ENCODE measurements around the gene PARVG.

Gene PARVG

DNA sequence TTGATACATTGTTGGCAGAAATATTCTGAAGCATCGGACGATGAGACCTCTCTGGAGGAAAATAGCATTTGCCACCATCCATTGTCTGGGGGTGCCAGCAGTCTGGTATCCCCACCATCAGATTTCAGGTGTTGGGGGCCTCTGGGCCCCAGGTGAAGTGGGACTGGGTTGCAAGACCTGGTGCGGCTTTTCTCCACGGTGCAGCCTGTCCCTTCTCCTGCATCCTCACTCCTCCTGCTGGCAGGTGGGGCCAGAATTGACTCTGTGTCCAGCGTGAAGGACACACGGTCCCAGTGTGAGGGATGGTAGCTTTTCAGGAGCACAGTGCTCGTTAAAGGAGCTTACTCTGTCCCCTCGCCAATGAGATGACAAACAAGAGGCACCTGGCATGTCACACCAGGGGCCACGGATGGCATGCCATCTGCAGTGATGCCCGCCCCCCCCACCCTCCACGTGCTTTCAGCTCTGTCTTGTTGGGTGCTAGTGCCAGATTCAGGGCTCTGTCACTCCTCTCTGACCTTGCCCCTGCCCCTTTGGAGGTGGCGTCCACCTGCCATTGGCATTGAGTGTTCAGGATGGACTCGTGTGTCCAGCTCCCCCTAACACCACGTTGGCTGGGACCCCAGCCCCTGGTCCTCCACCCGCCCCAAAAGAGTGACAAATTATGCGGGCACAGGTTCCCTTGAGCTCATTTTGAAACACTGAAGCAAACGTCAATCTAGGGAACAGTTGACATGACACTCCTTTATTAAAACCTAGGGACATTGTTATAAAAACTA is 62.4 kb downstream of the PARVG start:
- H3K4me3 ChIP-seq (ENCODE audit: low read depth, low read length), result no peak overlapping the region
- no peak for DNase-seq (ENCODE audit: low read depth, low spot score)
- in situ Hi-C loops (cut with HindIII; ENCODE audit: low sequenced_read_pairs), result no loop called here
- TF ChIP-seq, protein P1, sequence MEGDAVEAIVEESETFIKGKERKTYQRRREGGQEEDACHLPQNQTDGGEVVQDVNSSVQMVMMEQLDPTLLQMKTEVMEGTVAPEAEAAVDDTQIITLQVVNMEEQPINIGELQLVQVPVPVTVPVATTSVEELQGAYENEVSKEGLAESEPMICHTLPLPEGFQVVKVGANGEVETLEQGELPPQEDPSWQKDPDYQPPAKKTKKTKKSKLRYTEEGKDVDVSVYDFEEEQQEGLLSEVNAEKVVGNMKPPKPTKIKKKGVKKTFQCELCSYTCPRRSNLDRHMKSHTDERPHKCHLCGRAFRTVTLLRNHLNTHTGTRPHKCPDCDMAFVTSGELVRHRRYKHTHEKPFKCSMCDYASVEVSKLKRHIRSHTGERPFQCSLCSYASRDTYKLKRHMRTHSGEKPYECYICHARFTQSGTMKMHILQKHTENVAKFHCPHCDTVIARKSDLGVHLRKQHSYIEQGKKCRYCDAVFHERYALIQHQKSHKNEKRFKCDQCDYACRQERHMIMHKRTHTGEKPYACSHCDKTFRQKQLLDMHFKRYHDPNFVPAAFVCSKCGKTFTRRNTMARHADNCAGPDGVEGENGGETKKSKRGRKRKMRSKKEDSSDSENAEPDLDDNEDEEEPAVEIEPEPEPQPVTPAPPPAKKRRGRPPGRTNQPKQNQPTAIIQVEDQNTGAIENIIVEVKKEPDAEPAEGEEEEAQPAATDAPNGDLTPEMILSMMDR (IDR thresholded peaks at IDR 0.05; ENCODE audit: low read depth, low read length), result no peak

DNA sequence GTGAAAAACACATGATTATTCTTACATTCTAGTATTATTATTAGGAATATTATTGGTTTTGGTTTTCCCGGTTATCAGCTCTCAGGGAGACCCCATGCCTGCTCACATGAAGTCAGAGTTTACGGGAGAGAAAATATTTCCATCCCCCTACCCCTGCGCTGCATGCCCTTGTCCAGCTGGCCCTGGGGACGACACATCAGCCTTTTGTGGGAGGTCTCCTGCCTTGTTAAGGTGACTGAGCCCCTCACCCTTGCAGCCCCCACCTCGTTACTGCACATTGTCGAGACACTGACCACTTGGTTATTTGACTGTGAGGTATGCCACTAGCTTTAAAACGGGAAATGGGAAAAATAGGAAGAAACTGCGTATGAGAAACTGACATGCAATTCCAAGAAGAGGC is 63.0 kb downstream of the PARVG start:
- TF ChIP-seq, protein P1 (IDR thresholded peaks at IDR 0.05; ENCODE audit: low read depth, low read length), result no peak
- no peak overlapping the region for H3K4me3 ChIP-seq (ENCODE audit: low read depth, low read length)
- in situ Hi-C loops (cut with HindIII; ENCODE audit: low sequenced_read_pairs), result no loop called here
- DNase-seq (ENCODE audit: low read depth, low spot score), result no peak

DNA sequence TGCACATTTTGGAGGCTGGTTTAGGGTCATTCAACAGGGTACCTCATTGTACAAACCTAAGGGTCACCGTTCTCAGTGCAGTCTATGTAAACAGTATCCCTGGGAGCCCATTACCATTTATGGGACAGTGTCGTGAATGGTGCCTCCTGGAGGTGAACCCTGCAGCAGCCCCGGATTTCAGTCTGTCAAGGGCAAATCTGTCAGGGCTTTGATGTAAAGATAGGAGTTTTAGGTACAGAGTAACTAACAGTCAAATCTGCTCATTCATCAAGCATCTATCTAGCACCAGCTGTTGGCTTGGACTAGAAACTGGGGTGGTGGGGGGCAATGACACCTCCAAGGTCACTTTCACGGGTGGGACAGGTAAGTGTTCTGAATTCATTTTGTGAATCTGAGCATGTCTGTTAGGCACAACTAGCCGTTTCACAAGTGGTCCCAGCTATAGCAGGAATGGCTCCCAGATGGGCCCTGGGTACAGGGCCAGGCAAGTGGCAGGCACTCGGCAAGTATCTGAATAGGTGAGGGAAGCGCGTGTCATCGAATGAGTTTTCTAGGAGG is 63.6 kb downstream of the PARVG start:
- in situ Hi-C loops (cut with HindIII; ENCODE audit: low sequenced_read_pairs), result no loop called here
- no peak for DNase-seq (ENCODE audit: low read depth, low spot score)

GRCh38 chr22:44245438-44245837 is 64.7 kb downstream of the PARVG start:
- no peak overlapping the region for H3K4me3 ChIP-seq (ENCODE audit: low read depth, low read length)
- no peak for DNase-seq (ENCODE audit: low read depth, low spot score)
- in situ Hi-C loops (cut with HindIII; ENCODE audit: low sequenced_read_pairs), result no loop called here
- TF ChIP-seq, protein P1 (IDR thresholded peaks at IDR 0.05; ENCODE audit: low read depth, low read length), result no peak

More for the DNA sequence above, 63.6 kb downstream of the PARVG start:
- TF ChIP-seq, protein P1 (IDR thresholded peaks at IDR 0.05; ENCODE audit: low read depth, low read length), result no peak
- no peak overlapping the region for H3K4me3 ChIP-seq (ENCODE audit: low read depth, low read length)

DNA sequence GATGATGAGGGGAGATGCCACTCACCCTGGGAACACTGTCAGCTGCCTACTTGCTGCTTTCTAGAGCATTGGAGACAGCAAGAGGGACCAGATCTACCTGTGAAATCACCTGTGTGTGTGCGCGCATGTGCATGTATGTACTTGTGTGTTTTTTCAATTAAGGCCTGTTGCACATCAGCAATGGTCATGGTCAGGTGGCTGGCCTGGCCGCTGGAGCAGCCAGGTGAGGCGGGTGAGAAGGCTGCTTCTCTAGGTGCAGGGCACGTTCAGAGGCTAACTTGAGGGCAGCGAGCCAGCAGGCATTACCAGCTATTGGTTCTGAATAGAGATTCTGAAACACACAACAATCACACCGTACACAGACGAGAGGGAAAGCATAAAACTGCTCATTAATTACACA is 65.1 kb downstream of the PARVG start:
- TF ChIP-seq, protein P1 (IDR thresholded peaks at IDR 0.05; ENCODE audit: low read depth, low read length), result no peak
- DNase-seq (ENCODE audit: low read depth, low spot score), result no peak
- no peak overlapping the region for H3K4me3 ChIP-seq (ENCODE audit: low read depth, low read length)
- in situ Hi-C loops (cut with HindIII; ENCODE audit: low sequenced_read_pairs), result no loop called here

- in situ Hi-C loops (cut with HindIII; ENCODE audit: low sequenced_read_pairs), result no loop called here
- no peak for DNase-seq (ENCODE audit: low read depth, low spot score)
- H3K4me3 ChIP-seq (ENCODE audit: low read depth, low read length), result no peak overlapping the region
- TF ChIP-seq, protein P1 (IDR thresholded peaks at IDR 0.05; ENCODE audit: low read depth, low read length), result no peak
These were observed 66.0 kb downstream of the PARVG start for GRCh38 chr22:44246615-44247326.
